Smooth muscle cell (in vitro differentiated cells): ENCODE data around the gene STON2. TPM values are rescaled to one million over a fixed set of nuclear protein-coding genes. Genes with fewer than 3 reads are reported as not detected.

ENCODE experiments used
- DNase-seq: peaks from one replicate; lab custom pipeline; 2025; ENCODE audit not compliant: unreplicated experiment; lab: John Stamatoyannopoulos, UW
- H2AFZ ChIP-seq: fragments of 200-600 bp; sonication (generic); 2 replicates; pipeline ENCODE4 v1.6.0; 2016; ENCODE audit warnings: antibody characterized with exemption, low read depth, mild to moderate bottlenecking
- H3F3A ChIP-seq: fragments of 200-600 bp; sonication (generic); 2 replicates; pipeline ENCODE4 v1.6.0; 2017; ENCODE audit warnings: antibody characterized with exemption, low read depth
- H3K27ac ChIP-seq: fragments of 200-600 bp; sonication (generic); 2 replicates; pipeline ENCODE4 v1.5.1; 2016; ENCODE audit warnings: low read depth, mild to moderate bottlenecking
- H3K27me3 ChIP-seq: fragments of 200-600 bp; sonication (generic); 2 replicates; pipeline ENCODE4 v1.6.1; 2016; ENCODE audit warnings: low read depth, mild to moderate bottlenecking
- H3K36me3 ChIP-seq: fragments of 200-600 bp; sonication (generic); 2 replicates; pipeline ENCODE4 v1.5.1; 2016; ENCODE audit warnings: low read depth
- H3K4me1 ChIP-seq: fragments of 200-600 bp; sonication (generic); 2 replicates; pipeline ENCODE4 v1.5.1; 2016; ENCODE audit warnings: low read depth
- H3K4me2 ChIP-seq: fragments of 200-600 bp; sonication (generic); 2 replicates; pipeline ENCODE4 v1.6.0; 2016; ENCODE audit warnings: mild to moderate bottlenecking
- H3K4me3 ChIP-seq: fragments of 200-600 bp; sonication (generic); 2 replicates; pipeline ENCODE4 v1.5.1; 2016; ENCODE audit warnings: mild to moderate bottlenecking
- H3K79me2 ChIP-seq: fragments of 200-600 bp; sonication (generic); 2 replicates; pipeline ENCODE4 v1.6.0; 2016; ENCODE audit warnings: low read depth, mild to moderate bottlenecking
- H3K9ac ChIP-seq: fragments of 200-600 bp; sonication (generic); 2 replicates; pipeline ENCODE4 v1.6.0; 2016; ENCODE audit warnings: low read depth
- H3K9me3 ChIP-seq: fragments of 200-600 bp; sonication (generic); replicated peaks from 2 replicates; pipeline ENCODE4 v1.5.1; 2016; ENCODE audit warnings: low read depth
- H4K20me1 ChIP-seq: fragments of 200-600 bp; sonication (generic); 2 replicates; pipeline ENCODE4 v1.6.0; 2016; ENCODE audit warnings: low read depth
- CTCF ChIP-seq: fragments of 200-600 bp; sonication (generic); IDR thresholded peaks from 2 replicates; pipeline ENCODE4 v1.5.1; 2017; ENCODE audit warnings: borderline replicate concordance, mild to moderate bottlenecking, antibody characterized with exemption; ENCODE audit not compliant: insufficient read depth, poor library complexity, severe bottlenecking
- WGBS: methylation state at CpG from one replicate; pipeline ENCODE4 v1.1.7; 2016; ENCODE audit warnings: low lambda C conversion rate; 5-methylcytosine and 5-hydroxymethylcytosine counted together
- polyA plus RNA-seq: library from polyadenylated mRNA; unstranded; fragments of >200 nt; fragmentation: Nextera tagmentation; extraction: Ambion mirVana; gene quantifications from 2 replicates; pipeline ENCODE4 v1.2.1, GENCODE V29; 2016
- total RNA-seq: library from RNA; depleted of rRNA; stranded (reverse); fragments of >200 nt; gene quantifications from 2 replicates; pipeline ENCODE4 v1.2.3, GENCODE V29; 2014

Gene STON2
- total and polyA plus RNA-seq, 2 experiments from 2014 or later: 1.7 to 43.6 TPM

- Histone ChIP-seq H3K27ac (no peak overlapping the region), H3K4me2 (no peak overlapping the region), H3K36me3 (no peaks in the 10 kb centered on the region), H3K27me3 (peaks cover 4% of the 10 kb centered on the region), H3K9ac (no peak overlapping the region), H3K4me3 (no peak overlapping the region), H3K4me1 (peaks cover 7% of the 10 kb centered on the region), H4K20me1 (no peaks in the 10 kb centered on the region), H2AFZ (no peak overlapping the region), H3K9me3 (no peaks in the 10 kb centered on the region), H3F3A (peaks cover under 1% of the 10 kb centered on the region), H3K79me2 (no peaks in the 10 kb centered on the region)
- no peak for TF ChIP-seq CTCF
- no peak for DNase-seq
- WGBS: 88% methylated on average over 1 of the region's 1 CpG
Measured at GRCh38 chr14:81264671-81265070, 135.5 kb downstream of the STON2 start.

GRCh38 chr14:81263777-81264410 lies 136.2 kb downstream of the STON2 start:
- Histone ChIP-seq H3K27ac (no peak overlapping the region), H3F3A (no peaks in the 10 kb centered on the region), H3K27me3 (peaks cover 4% of the 10 kb centered on the region), H3K36me3 (no peaks in the 10 kb centered on the region), H3K4me3 (no peak overlapping the region), H3K9ac (no peak overlapping the region), H3K4me1 (peaks cover 7% of the 10 kb centered on the region), H2AFZ (no peak overlapping the region), H4K20me1 (no peaks in the 10 kb centered on the region), H3K79me2 (no peaks in the 10 kb centered on the region), H3K4me2 (no peak overlapping the region), H3K9me3 (no peaks in the 10 kb centered on the region)
- 90% methylated on average over 4 of the region's 4 CpGs for WGBS
- DNase-seq: no peak
- no peak for TF ChIP-seq CTCF

GRCh38 chr14:81261176-81261575 lies 138.9 kb downstream of the STON2 start:
- DNase-seq: no peak
- Histone ChIP-seq H3K4me3 (no peak overlapping the region), H2AFZ (no peak overlapping the region), H3K9me3 (no peaks in the 10 kb centered on the region), H4K20me1 (no peaks in the 10 kb centered on the region), H3K36me3 (no peaks in the 10 kb centered on the region), H3K27me3 (peaks cover 4% of the 10 kb centered on the region), H3K79me2 (no peaks in the 10 kb centered on the region), H3K9ac (no peak overlapping the region), H3K27ac (no peak overlapping the region), H3F3A (no peaks in the 10 kb centered on the region), H3K4me2 (no peak overlapping the region), H3K4me1 (no peaks in the 10 kb centered on the region)
- no peak for TF ChIP-seq CTCF
- 89% methylated on average over 3 of the region's 3 CpGs for WGBS

- Histone ChIP-seq H3K9me3 (no peaks in the 10 kb centered on the region), H3K9ac (no peak overlapping the region), H3K27ac (no peak overlapping the region), H3K27me3 (peaks cover 4% of the 10 kb centered on the region), H3K4me3 (no peak overlapping the region), H3K36me3 (no peaks in the 10 kb centered on the region), H3K79me2 (no peaks in the 10 kb centered on the region), H3K4me1 (no peaks in the 10 kb centered on the region), H4K20me1 (no peaks in the 10 kb centered on the region), H3F3A (no peaks in the 10 kb centered on the region), H2AFZ (no peak overlapping the region), H3K4me2 (no peak overlapping the region)
- WGBS: 72% methylated on average over 3 of the region's 3 CpGs
- TF ChIP-seq CTCF: no peak
- DNase-seq: no peak
Measured at GRCh38 chr14:81260732-81261131, 139.4 kb downstream of the STON2 start.
